ENCODE measurements around the gene HASPIN. TPM values are rescaled to one million over a fixed set of nuclear protein-coding genes. Genes with fewer than 3 reads are reported as not detected.

HASPIN gene
- total and polyA plus RNA-seq, 2 of the 13 experiments (the other 11 are each of a cell fraction or from before 2014, with no cell fraction given) = 2.7 to 8.1 TPM

- H3K4me1 ChIP-seq (ENCODE audit: insufficient read depth, low read length) = peaks cover 17% of the 10 kb centered on the region
- H2AFZ ChIP-seq (ENCODE audit: low read length) = no peak overlapping the region
- in situ Hi-C loops (cut with HindIII; ENCODE audit: extremely low pct_ligation_motif_present, low pct_unique_long_range_greater_than_20kb) (no loop called here), intact Hi-C loops (cut with micrococcal nuclease; ENCODE audit: unreplicated experiment) (no loop called here)
- CTCF ChIA-PET (ENCODE audit: low intra/inter-chr PET ratio, low total read pairs) = no interaction called here
- H3K9me3 ChIP-seq (ENCODE audit: low read length) = peaks cover 12% of the 10 kb centered on the region
- H3K4me2 ChIP-seq (ENCODE audit: low read depth, low read length) = peak overlapping the region; percentile 90
- peak; percentile 43 for ATAC-seq
- H4K20me1 ChIP-seq (ENCODE audit: insufficient read depth, low read length) = no peaks in the 10 kb centered on the region
- no TSS peak for BruUV-seq (replicated peaks)
- 5% methylated on average over 7 of the region's 17 CpGs for WGBS (ENCODE audit: low lambda C conversion rate)
- no peaks in the 10 kb centered on the region for H3K79me2 ChIP-seq (ENCODE audit: insufficient read depth, low read length)
- DNase-seq (ENCODE audit: low spot score) = no peak
- no peaks in the 10 kb centered on the region for H3K36me3 ChIP-seq (replicated peaks in 1 of 2; ENCODE audit: control insufficient read depth in 1 of 2, insufficient read depth in 2 of 2, low read length in 2 of 2)
- POLR2A ChIA-PET = interaction anchor here (0.6 to 1.2 kb wide), 4 partner anchors 18 to 28 kb away, joined by 3 to 5 read pairs (median 3); partner anchors contain the start of genes HASPIN and TAX1BP3
- H3K27me3 ChIP-seq (ENCODE audit: control insufficient read depth in 1 of 2, insufficient read depth in 2 of 2, low read length in 2 of 2) = peaks cover 0 to 35% of the 10 kb centered on the region in 2 experiments; a peak in 2 of 5 replicates
- TF ChIP-seq HNRNPL (IDR thresholded peaks at IDR 0.05; ENCODE audit: low read depth, low read length) = 0 out of 2 replicates have a peak, but pooled peaks have one; percentile 19
- 0 out of 2 replicates have a peak, but pooled peaks have one; percentile 28 for TF ChIP-seq ZZZ3 (CRISPR knock-in tag; IDR thresholded peaks at IDR 0.05; ENCODE audit: borderline replicate concordance)
- TF ChIP-seq TBL1XR1 (IDR thresholded peaks at IDR 0.05; ENCODE audit: borderline replicate concordance, low read length, partially characterized antibody) = no peak
- TF ChIP-seq ZNF549 (CRISPR knock-in tag; IDR thresholded peaks at IDR 0.05) = no peak
- no peak for TF ChIP-seq DMAP1 (CRISPR knock-in tag; IDR thresholded peaks at IDR 0.05)
- TF ChIP-seq ZNF230 (CRISPR knock-in tag; IDR thresholded peaks at IDR 0.05) = no peak
- peak; percentile 45; the same call in 1 of the 2 replicates for TF ChIP-seq HIC2 (CRISPR knock-in tag; IDR thresholded peaks at IDR 0.05; ENCODE audit: low read depth)
- peak; percentile 42; the same call in 1 of the 2 replicates for TF ChIP-seq GABPB1 (CRISPR knock-in tag; IDR thresholded peaks at IDR 0.05)
- peak overlapping the region; percentile 37 to 75 (median 65) for H3K4me3 ChIP-seq (replicated peaks in 1 of 3; ENCODE audit: insufficient read depth in 1 of 3, low read depth in 2 of 3, low read length in 3 of 3)
- no peak overlapping the region for H3K27ac ChIP-seq (ENCODE audit: extremely low read length, insufficient read depth, low read length)
- no peak overlapping the region for H3K9ac ChIP-seq (ENCODE audit: insufficient read depth, low read depth, low read length)
- no peak for FAIRE-seq
Observed at GRCh38 chr17:3695129-3695722, 28.5 kb upstream of the HASPIN start.

All from HepG2 (cell line).